ENCODE results near the gene CEP104. TPM values are rescaled to one million over a fixed set of nuclear protein-coding genes. Genes with fewer than 3 reads are reported as not detected.

The CEP104 gene
- polyA plus RNA-seq, 2 of the 4 experiments (the other 2 are of a cell fraction): 14.5 to 28.8 TPM

- TF ChIP-seq KDM1A (IDR thresholded peaks at IDR 0.05; ENCODE audit: low read depth) (no peak), TFCP2L1 (CRISPR knock-in tag; IDR thresholded peaks at IDR 0.05) (no peak), CBX2 (IDR thresholded peaks at IDR 0.05; ENCODE audit: borderline replicate concordance, low read depth) (no peak), NPAS2 (CRISPR knock-in tag; IDR thresholded peaks at IDR 0.05; ENCODE audit: borderline replicate concordance) (no peak), CBX8 (IDR thresholded peaks at IDR 0.05) (no peak), FOXS1 (CRISPR knock-in tag; IDR thresholded peaks at IDR 0.05) (no peak), HOXB13 (CRISPR knock-in tag; IDR thresholded peaks at IDR 0.05; ENCODE audit: low read depth) (no peak), SREBF2 (IDR thresholded peaks at IDR 0.05) (no peak), NFE2L2 (conservative IDR thresholded peaks at IDR 0.05; ENCODE audit: low read length) (no peak), MAZ (IDR thresholded peaks at IDR 0.05; ENCODE audit: borderline replicate concordance, low read depth, low read length) (no peak), MYC (IDR thresholded peaks at IDR 0.05; ENCODE audit: borderline replicate concordance, low read length) (no peak), ZSCAN20 (CRISPR knock-in tag; IDR thresholded peaks at IDR 0.05) (no peak), HEYL (CRISPR knock-in tag; IDR thresholded peaks at IDR 0.05) (no peak), PBX3 (IDR thresholded peaks at IDR 0.05) (no peak), EHMT2 (IDR thresholded peaks at IDR 0.05; ENCODE audit: low read depth) (no peak), KDM5A (IDR thresholded peaks at IDR 0.05) (no peak), RAD21 (conservative IDR thresholded peaks at IDR 0.05 in 1 of 2, IDR thresholded peaks at IDR 0.05 in 1 of 2) (no peak), ESRRA (IDR thresholded peaks at IDR 0.05; ENCODE audit: borderline replicate concordance, low read length) (no peak), GATA3 (IDR thresholded peaks at IDR 0.05; ENCODE audit: borderline replicate concordance) (no peak)
- no peak for FAIRE-seq
- DNase-seq (ENCODE audit: low read depth in 1 of 2, low spot score in 1 of 2): no peak
- ChIA-PET CTCF (interaction anchor here (1.1 kb wide), 1 partner anchor 20 kb away, joined by 3 read pairs; no protein-coding TSS in a partner anchor), POLR2A (no interaction called here)
- no peak overlapping the region for H3K4me2 ChIP-seq
- no peak for ATAC-seq
- H3K4me1 ChIP-seq: no peaks in the 10 kb centered on the region
- no peak overlapping the region for H3K4me3 ChIP-seq
- no peak overlapping the region for H3K27ac ChIP-seq
- 91% methylated on average over 17 of the region's 18 CpGs for WGBS (ENCODE audit: missing lambda C conversion rate)
- H3K9me3 ChIP-seq: peaks cover 8% of the 10 kb centered on the region; the same call in 1 of the 3 replicates
Observed at GRCh38 chr1:3883194-3883925, 26.3 kb upstream of the CEP104 start.

GRCh38 chr1:3881193-3881480, 24.1 kb upstream of the CEP104 start:
- CTCF ChIA-PET: interaction anchor here (0.6 kb wide), 1 partner anchor 1381 kb away, joined by 3 read pairs; no protein-coding TSS in a partner anchor
- WGBS (ENCODE audit: missing lambda C conversion rate): 89% methylated on average over 4 of the region's 5 CpGs
- POLR2A ChIA-PET: no interaction called here

More at GRCh38 chr1:3881193-3881480, 24.1 kb upstream of the CEP104 start:
- no peak overlapping the region for H3K4me3 ChIP-seq
- no peaks in the 10 kb centered on the region for H3K4me1 ChIP-seq
- H3K27ac ChIP-seq: no peak overlapping the region
- ATAC-seq: no peak
- H3K4me2 ChIP-seq: no peak overlapping the region
- DNase-seq (ENCODE audit: low read depth in 1 of 2, low spot score in 1 of 2): no peak
- H3K9me3 ChIP-seq: peaks cover 8% of the 10 kb centered on the region; the same call in 1 of the 3 replicates
- FAIRE-seq: no peak
- TF ChIP-seq EHF (CRISPR knock-in tag; IDR thresholded peaks at IDR 0.05): no peak
- no peak for TF ChIP-seq HEYL (CRISPR knock-in tag; IDR thresholded peaks at IDR 0.05)
- TF ChIP-seq MAX (IDR thresholded peaks at IDR 0.05): no peak
- no peak for TF ChIP-seq POLR2AphosphoS2 (conservative IDR thresholded peaks at IDR 0.05; ENCODE audit: low read length)
- no peak for TF ChIP-seq SMC3 (IDR thresholded peaks at IDR 0.05)
- TF ChIP-seq HOXA7 (CRISPR knock-in tag; IDR thresholded peaks at IDR 0.05): no peak
- no peak for TF ChIP-seq CHD4 (IDR thresholded peaks at IDR 0.05; ENCODE audit: borderline replicate concordance)
- TF ChIP-seq PBX3 (IDR thresholded peaks at IDR 0.05): no peak
- no peak for TF ChIP-seq EP300 (IDR thresholded peaks at IDR 0.05)
- no peak for TF ChIP-seq MAZ (IDR thresholded peaks at IDR 0.05; ENCODE audit: borderline replicate concordance, low read depth, low read length)
- no peak for TF ChIP-seq HOXB5 (CRISPR knock-in tag; IDR thresholded peaks at IDR 0.05)
- no peak for TF ChIP-seq POLR2A (IDR thresholded peaks at IDR 0.05; ENCODE audit: low read length)
- TF ChIP-seq MYC (IDR thresholded peaks at IDR 0.05; ENCODE audit: borderline replicate concordance, low read length): no peak
- no peak for TF ChIP-seq JUN (IDR thresholded peaks at IDR 0.05)
